SK-N-SH (cell line): ENCODE results near the gene GAS7. TPM values are rescaled to one million over a fixed set of nuclear protein-coding genes. Genes with fewer than 3 reads are reported as not detected.

ENCODE experiments used
- CTCF ChIA-PET: fragments of 300-600, 350-600 bp; formaldehyde crosslinking; extraction: SDS; loops from one replicate; lab custom pipeline; 2021; lab: Yijun Ruan, JAX
- POLR2A ChIA-PET: fragments of 350-600 bp; sonication (Branson Sonifier 250); formaldehyde crosslinking; extraction: SDS; loops from one replicate; lab custom pipeline; 2020; ENCODE audit warnings: antibody characterized with exemption, inconsistent platforms; lab: Yijun Ruan, JAX
- DNase-seq: peaks from one replicate; pipeline ENCODE4 v3.0.0; 2012
- H2AFZ ChIP-seq: fragments of 200-600 bp; sonication (generic); 2 replicates; pipeline ENCODE4 v1.8.1; 2016; ENCODE audit warnings: antibody characterized with exemption, mild to moderate bottlenecking, low read depth
- H3F3A ChIP-seq: fragments of 200-600 bp; sonication (generic); replicated peaks from 2 replicates; pipeline ENCODE3; 2016; ENCODE audit warnings: antibody characterized with exemption, mild to moderate bottlenecking; ENCODE audit not compliant: insufficient read depth
- H3K27ac ChIP-seq, 2 experiments: fragments of 200-500 bp in 1 of 2; fragments of 200-600 bp in 1 of 2; sonication (Bioruptor generic) in 1 of 2; sonication (generic), shearing (Covaris generic) in 1 of 2; 2 replicates each; pipeline versions ENCODE4 v1.5.1 to v1.6.1; 2014 to 2016; ENCODE audit warnings: low read depth in 2 of 2, inconsistent platforms in 1 of 2, low read length in 1 of 2, mild to moderate bottlenecking in 1 of 2, mixed read lengths in 1 of 2
- H3K27me3 ChIP-seq: fragments of 200-600 bp; sonication (generic), shearing (Covaris generic); 2 replicates; pipeline ENCODE4 v1.6.1; 2016; ENCODE audit warnings: mixed run types; ENCODE audit not compliant: insufficient read depth
- H3K36me3 ChIP-seq, 2 experiments: fragments of 200-500 bp in 1 of 2; fragments of 200-600 bp in 1 of 2; sonication (Bioruptor generic) in 1 of 2; sonication (generic) in 1 of 2; replicated peaks in 1 of 2; 2 replicates each; pipeline versions ENCODE3 to v1.5.1; 2014 to 2016; ENCODE audit warnings: low read length in 1 of 2, mild to moderate bottlenecking in 1 of 2; ENCODE audit not compliant: insufficient read depth in 2 of 2, control insufficient read depth in 1 of 2
- H3K4me1 ChIP-seq, 2 experiments: fragments of 200-500 bp in 1 of 2; fragments of 200-600 bp in 1 of 2; sonication (Bioruptor generic) in 1 of 2; sonication (generic), shearing (Covaris generic) in 1 of 2; 2 replicates each; pipeline versions ENCODE4 v1.5.1 to v1.6.1; 2014 to 2016; ENCODE audit warnings: low read depth in 1 of 2, low read length in 1 of 2, mixed run types in 1 of 2; ENCODE audit not compliant: insufficient read depth in 2 of 2, control insufficient read depth in 1 of 2
- H3K4me2 ChIP-seq: fragments of 200-600 bp; sonication (generic), shearing (Covaris generic); 2 replicates; pipeline ENCODE4 v1.6.1; 2017; ENCODE audit warnings: mixed run types
- H3K4me3 ChIP-seq, 2 experiments: fragments of 200-500 bp in 1 of 2; fragments of 200-600 bp in 1 of 2; sonication (Bioruptor generic) in 1 of 2; sonication (generic), shearing (Covaris generic) in 1 of 2; 2 replicates each; pipeline versions ENCODE4 v1.5.1 to v1.8.1; 2014 to 2016; ENCODE audit warnings: low read depth in 2 of 2, inconsistent platforms in 1 of 2, low read length in 1 of 2, mild to moderate bottlenecking in 1 of 2, mixed read lengths in 1 of 2, moderate library complexity in 1 of 2
- H3K79me2 ChIP-seq: fragments of 200-600 bp; sonication (generic); 2 replicates; pipeline ENCODE4 v1.8.1; 2017; ENCODE audit warnings: mild to moderate bottlenecking; ENCODE audit not compliant: insufficient read depth
- H3K9ac ChIP-seq: fragments of 200-600 bp; sonication (generic); 2 replicates; pipeline ENCODE4 v1.6.1; 2017; ENCODE audit warnings: mixed run types
- H3K9me2 ChIP-seq: fragments of 200-600 bp; sonication (generic); 2 replicates; pipeline ENCODE4 v1.6.1; 2017; ENCODE audit warnings: mixed run types
- H3K9me3 ChIP-seq: fragments of 200-600 bp; sonication (generic); 2 replicates; pipeline ENCODE4 v1.6.1; 2017; ENCODE audit warnings: mixed run types, mild to moderate bottlenecking, moderate library complexity
- H4K20me1 ChIP-seq: fragments of 200-600 bp; sonication (generic); 2 replicates; pipeline ENCODE4 v1.6.1; 2017; ENCODE audit warnings: mild to moderate bottlenecking, mixed run types; ENCODE audit not compliant: insufficient read depth
- CHD2 ChIP-seq: fragments of 150-350 bp; IDR thresholded peaks from 2 replicates; pipeline ENCODE4 v1.6.1; 2018; ENCODE audit warnings: low read length; ENCODE audit not compliant: partially characterized antibody
- ELF1 ChIP-seq: IDR thresholded peaks from 2 replicates; pipeline ENCODE4 v1.4.0; 2012
- EP300 ChIP-seq, 2 experiments: IDR thresholded peaks; 2 replicates each; pipeline versions ENCODE4 v1.4.0 to v1.6.1; 2012; ENCODE audit warnings: borderline replicate concordance in 1 of 2, low read depth in 1 of 2, low read length in 1 of 2
- FOXJ3 ChIP-seq: sonication (generic); formaldehyde crosslinking; IDR thresholded peaks from 2 replicates; pipeline ENCODE4 v1.5.1; 2020; ENCODE audit warnings: mild to moderate bottlenecking, missing genetic modification reagents
- FOXM1 ChIP-seq: IDR thresholded peaks from 2 replicates; pipeline ENCODE4 v1.4.0; 2012; ENCODE audit warnings: low read depth, mild to moderate bottlenecking
- GABPA ChIP-seq: IDR thresholded peaks from 2 replicates; pipeline ENCODE4 v1.4.0; 2012; ENCODE audit warnings: low read depth, mild to moderate bottlenecking
- GATA2 ChIP-seq: sonication (generic); formaldehyde crosslinking; IDR thresholded peaks from 2 replicates; pipeline ENCODE4 v1.5.0; 2020; ENCODE audit warnings: mild to moderate bottlenecking, missing genetic modification reagents
- IRF3 ChIP-seq: fragments of 150-350 bp; IDR thresholded peaks from 2 replicates; pipeline ENCODE4 v1.6.1; 2016; ENCODE audit warnings: mild to moderate bottlenecking, low read depth, low read length
- JUND ChIP-seq: IDR thresholded peaks from 2 replicates; pipeline ENCODE4 v1.4.0; 2012
- MEF2A ChIP-seq: IDR thresholded peaks from 2 replicates; pipeline ENCODE4 v1.4.0; 2012; ENCODE audit warnings: low read depth, borderline replicate concordance
- MXI1 ChIP-seq: IDR thresholded peaks from 2 replicates; pipeline ENCODE4 v1.6.1; 2012; ENCODE audit warnings: mild to moderate bottlenecking, low read depth, low read length, improper control_type of control experiment
- NFIC ChIP-seq: IDR thresholded peaks from 2 replicates; pipeline ENCODE4 v1.4.0; 2012; ENCODE audit warnings: borderline replicate concordance
- NRF1 ChIP-seq: IDR thresholded peaks from 2 replicates; pipeline ENCODE4 v1.6.1; 2012; ENCODE audit warnings: low read depth, mild to moderate bottlenecking, low read length
- PBX3 ChIP-seq: IDR thresholded peaks from 2 replicates; pipeline ENCODE4; 2012
- POLR2AphosphoS5 ChIP-seq: IDR thresholded peaks from 2 replicates; pipeline ENCODE4 v1.6.1; 2012; ENCODE audit warnings: low read depth, low read length
- RAD21 ChIP-seq: IDR thresholded peaks from 2 replicates; pipeline ENCODE4 v1.6.1; 2012; ENCODE audit warnings: mild to moderate bottlenecking, low read length
- SIN3A ChIP-seq: IDR thresholded peaks from 2 replicates; pipeline ENCODE4 v1.6.1; 2012; ENCODE audit warnings: low read depth, mild to moderate bottlenecking, low read length, moderate library complexity, borderline replicate concordance
- SMC3 ChIP-seq: IDR thresholded peaks from 2 replicates; pipeline ENCODE4 v1.6.1; 2012; ENCODE audit warnings: low read depth, low read length, improper control_type of control experiment
- TEAD4 ChIP-seq: IDR thresholded peaks from 2 replicates; pipeline ENCODE4 v1.4.0; 2012; ENCODE audit warnings: mild to moderate bottlenecking, borderline replicate concordance; ENCODE audit not compliant: insufficient read depth
- WGBS: methylation state at CpG from one replicate; pipeline ENCODE4 v1.1.6; 2017; ENCODE audit warnings: low lambda C conversion rate; 5-methylcytosine and 5-hydroxymethylcytosine counted together
- polyA plus RNA-seq, 3 experiments: library from polyadenylated mRNA; depleted of rRNA; stranded (reverse); fragments of >200 nt; gene quantifications; 2 replicates each; pipeline ENCODE4 v1.2.3, GENCODE V29; 2012

Gene GAS7
- polyA plus RNA-seq, 1 of the 3 experiments (the other 2 are of a cell fraction), result 0.12 TPM

- TF ChIP-seq GATA2 (CRISPR knock-in tag) (0 out of 2 replicates have a peak, but pooled peaks have one; percentile 16), RAD21 (no peak; the same call in 1 of the 2 replicates), PBX3 (no peak), SIN3A (no peak), FOXJ3 (CRISPR knock-in tag) (no peak), EP300 (IDR thresholded peaks at IDR 0.05; ENCODE audit: borderline replicate concordance in 1 of 2, low read depth in 1 of 2, low read length in 1 of 2) (no peak), FOXM1 (no peak), GABPA (no peak), JUND (no peak), NRF1 (no peak), IRF3 (no peak), SMC3 (no peak), MXI1 (0 out of 2 replicates have a peak, but pooled peaks have one; percentile 15), POLR2AphosphoS5 (no peak), ELF1 (no peak), NFIC (no peak), CHD2 (peak; percentile 12), MEF2A (no peak), TEAD4 (no peak)
- POLR2A ChIA-PET, result no interaction called here
- no peak overlapping the region for H3K4me3 ChIP-seq
- 22% methylated on average over 13 of the region's 13 CpGs for WGBS
- CTCF ChIA-PET, result interaction anchor here (1.5 kb wide), 1 partner anchor 165 kb away, joined by 5 read pairs; no protein-coding TSS in a partner anchor
- H3F3A ChIP-seq, result no peaks in the 10 kb centered on the region
- peak; percentile 73 for DNase-seq
- no peak overlapping the region for H2AFZ ChIP-seq
- no peak overlapping the region for H3K4me2 ChIP-seq
- no peaks in the 10 kb centered on the region for H4K20me1 ChIP-seq
- H3K36me3 ChIP-seq, result no peaks in the 10 kb centered on the region
- no peaks in the 10 kb centered on the region for H3K9me3 ChIP-seq
- no peaks in the 10 kb centered on the region for H3K27me3 ChIP-seq
- H3K4me1 ChIP-seq, result peaks cover 0 to 14% of the 10 kb centered on the region in 2 experiments; a peak in 1 of 4 replicates
- peak overlapping the region in 1 of 2 experiments; percentile 39; a peak in 2 of 4 replicates for H3K27ac ChIP-seq
- H3K9me2 ChIP-seq, result no peaks in the 10 kb centered on the region
- H3K79me2 ChIP-seq, result no peaks in the 10 kb centered on the region
- H3K9ac ChIP-seq, result no peak overlapping the region
Measured at GRCh38 chr17:10061111-10061845, 137.1 kb downstream of the GAS7 start.
